Suprapubic skin (tissue), 4 donors: Measurements from ENCODE around the gene AUTS2.

ENCODE experiments used
- POLR2A ChIP-seq, 2 donors: fragments of 450-650 bp; IDR thresholded peaks; one replicate each; pipeline ENCODE4 v1.6.1; 2017; ENCODE audit warnings: antibody characterized with exemption in 2 of 2, mild to moderate bottlenecking in 2 of 2, moderate library complexity in 2 of 2
- POLR2AphosphoS5 ChIP-seq, 3 donors: sonication (generic); formaldehyde crosslinking; IDR thresholded peaks; one replicate each; pipeline ENCODE4 v1.6.1; 2017; ENCODE audit warnings: antibody characterized with exemption in 3 of 3
- TF ChIP-seq, protein P1 (sequence below), 2 donors: fragments of 200-600 bp in 1 of 2; fragments of 450-650 bp in 1 of 2; sonication (generic) in 1 of 2; IDR thresholded peaks; one replicate each; pipeline ENCODE4 v1.5.1; 2016 to 2019; ENCODE audit warnings: antibody characterized with exemption in 2 of 2, mild to moderate bottlenecking in 1 of 2, moderate library complexity in 1 of 2

DNA sequence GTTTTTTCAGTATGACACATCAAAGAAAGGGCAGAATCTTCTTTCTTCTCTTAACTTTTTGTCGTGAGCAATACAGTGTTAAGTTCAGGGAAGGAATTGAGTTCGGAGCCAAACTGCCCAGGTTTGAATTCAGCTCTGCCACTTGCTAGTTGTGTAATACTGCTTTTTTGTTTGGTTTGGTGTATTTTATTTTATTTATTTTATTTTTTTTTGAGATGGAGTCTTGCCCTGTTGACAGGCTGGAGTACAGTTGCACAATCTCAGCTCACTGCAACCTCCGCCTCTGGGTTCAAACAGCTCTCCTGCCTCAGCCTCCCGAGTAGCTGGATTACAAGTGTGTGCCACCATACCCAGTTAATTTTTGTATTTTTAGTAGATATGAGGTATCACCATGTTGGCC, 993.9 kb downstream of the AUTS2 start:
- TF ChIP-seq, protein P1, sequence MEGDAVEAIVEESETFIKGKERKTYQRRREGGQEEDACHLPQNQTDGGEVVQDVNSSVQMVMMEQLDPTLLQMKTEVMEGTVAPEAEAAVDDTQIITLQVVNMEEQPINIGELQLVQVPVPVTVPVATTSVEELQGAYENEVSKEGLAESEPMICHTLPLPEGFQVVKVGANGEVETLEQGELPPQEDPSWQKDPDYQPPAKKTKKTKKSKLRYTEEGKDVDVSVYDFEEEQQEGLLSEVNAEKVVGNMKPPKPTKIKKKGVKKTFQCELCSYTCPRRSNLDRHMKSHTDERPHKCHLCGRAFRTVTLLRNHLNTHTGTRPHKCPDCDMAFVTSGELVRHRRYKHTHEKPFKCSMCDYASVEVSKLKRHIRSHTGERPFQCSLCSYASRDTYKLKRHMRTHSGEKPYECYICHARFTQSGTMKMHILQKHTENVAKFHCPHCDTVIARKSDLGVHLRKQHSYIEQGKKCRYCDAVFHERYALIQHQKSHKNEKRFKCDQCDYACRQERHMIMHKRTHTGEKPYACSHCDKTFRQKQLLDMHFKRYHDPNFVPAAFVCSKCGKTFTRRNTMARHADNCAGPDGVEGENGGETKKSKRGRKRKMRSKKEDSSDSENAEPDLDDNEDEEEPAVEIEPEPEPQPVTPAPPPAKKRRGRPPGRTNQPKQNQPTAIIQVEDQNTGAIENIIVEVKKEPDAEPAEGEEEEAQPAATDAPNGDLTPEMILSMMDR (IDR thresholded peaks at IDR 0.05): no peak
- TF ChIP-seq POLR2AphosphoS5 (IDR thresholded peaks at IDR 0.05) (no peak), POLR2A (IDR thresholded peaks at IDR 0.05) (no peak)
